ENCODE data around the gene GNB1.

Gene GNB1

GRCh38 chr1:1781526-1781903 is 109.4 kb downstream of the GNB1 start:
- no peak for DNase-seq (ENCODE audit: low read depth)

DNA sequence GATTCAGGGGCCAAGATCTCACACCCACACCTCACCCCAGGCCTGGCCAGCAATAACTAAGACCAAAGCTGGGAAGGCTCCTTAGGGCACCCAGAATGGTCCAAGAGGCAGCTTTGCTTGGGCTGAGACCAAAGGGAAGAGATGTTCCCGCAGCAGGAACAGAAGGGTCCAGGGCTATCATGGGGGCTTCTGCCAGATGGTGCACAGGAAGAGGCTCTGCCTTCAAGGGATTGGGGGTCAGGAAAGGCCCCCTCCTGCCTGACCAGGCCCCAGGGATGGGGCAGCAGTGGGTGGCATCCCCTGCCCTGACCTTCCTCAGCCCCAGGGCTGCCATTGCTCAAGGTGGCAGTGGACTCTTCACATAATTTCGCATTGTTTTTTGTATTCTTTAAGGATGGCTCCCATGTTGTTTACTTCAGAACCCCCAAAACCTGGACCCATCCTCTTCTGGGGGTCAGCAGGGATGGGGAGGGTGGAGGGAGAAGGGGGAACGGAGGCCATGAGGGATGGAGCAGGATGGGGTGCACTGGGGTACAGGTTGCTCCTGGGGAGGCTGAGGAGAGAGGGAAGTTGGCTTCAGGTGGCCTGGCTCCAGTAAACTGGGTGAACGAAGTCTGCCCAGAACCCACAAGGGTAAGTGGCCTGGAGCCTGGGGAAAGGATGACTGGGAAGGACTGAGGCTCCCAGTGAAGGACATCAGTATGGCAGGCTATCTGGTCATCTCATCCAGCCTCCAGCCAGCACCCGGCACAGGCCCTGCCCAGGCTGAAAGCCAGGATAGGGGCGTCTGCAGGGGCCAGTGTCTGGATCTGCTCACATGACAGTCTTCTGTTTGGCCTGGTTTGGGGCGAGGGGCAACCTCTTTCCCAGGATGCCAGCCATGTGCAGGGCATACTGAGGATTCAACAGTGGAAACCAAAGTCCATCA is 110.0 kb downstream of the GNB1 start:
- DNase-seq (ENCODE audit: low read depth), result no peak

DNA sequence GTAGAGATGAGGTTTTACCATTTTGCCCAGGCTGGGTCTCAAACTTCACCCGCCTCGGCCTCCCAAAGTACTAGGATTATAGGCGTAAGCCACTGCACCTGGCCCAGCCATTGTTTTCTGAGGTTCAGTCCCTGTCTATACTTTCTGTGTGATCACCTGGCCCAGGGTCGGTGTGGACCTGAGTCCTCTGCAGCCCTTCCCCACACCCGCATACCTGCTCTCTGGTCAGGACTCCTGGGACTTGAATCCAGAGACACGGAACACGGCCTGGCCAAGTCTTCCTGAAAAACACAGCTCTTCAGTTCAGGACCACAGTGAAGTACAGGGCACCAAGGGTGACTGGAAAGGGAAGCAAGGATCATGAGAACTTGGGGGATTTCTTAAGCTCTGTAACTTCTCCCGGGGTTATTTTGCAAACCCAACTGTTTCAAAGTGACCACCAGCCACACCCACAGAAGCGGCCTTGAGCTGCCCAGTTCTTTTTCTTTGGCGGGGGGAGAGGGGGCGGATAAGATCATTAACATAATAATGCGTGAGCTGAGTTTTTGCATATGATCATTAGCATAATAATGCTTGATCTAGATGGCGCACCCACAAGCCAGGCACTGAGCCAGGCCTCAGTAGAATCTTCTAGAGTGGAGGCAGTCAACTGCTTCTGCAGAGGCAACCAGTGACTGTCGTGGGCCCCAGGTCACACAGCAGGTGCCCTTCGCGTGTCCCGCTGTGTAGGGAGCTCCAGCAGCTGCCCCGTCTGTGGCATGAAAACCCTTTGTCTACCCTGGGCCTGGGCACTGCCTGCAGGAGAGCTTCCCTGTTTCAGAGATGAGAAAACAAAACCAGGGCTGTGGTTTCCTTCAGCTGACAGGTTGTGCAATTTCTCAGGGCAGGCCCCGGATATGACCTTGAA is 110.9 kb downstream of the GNB1 start:
- peak; percentile 34 for DNase-seq (ENCODE audit: low read depth)

DNA sequence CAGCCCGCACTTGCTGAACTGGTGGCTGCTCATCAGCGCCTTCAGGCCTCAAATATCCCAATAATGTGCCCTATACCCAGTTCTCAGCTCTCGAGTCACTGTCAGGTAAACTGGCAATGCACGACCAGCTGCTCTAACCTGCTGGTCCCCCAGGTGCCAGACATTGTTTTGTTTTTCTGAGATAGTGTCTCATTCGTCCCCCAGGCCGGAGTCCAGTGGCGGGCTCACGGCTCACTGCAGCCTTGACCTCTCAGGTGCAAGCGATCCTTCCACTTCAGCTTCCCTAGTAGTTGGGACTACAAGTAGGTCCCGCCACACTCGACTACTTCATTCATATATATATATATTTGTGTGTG is 111.6 kb downstream of the GNB1 start:
- no peak for DNase-seq (ENCODE audit: low read depth)

DNA sequence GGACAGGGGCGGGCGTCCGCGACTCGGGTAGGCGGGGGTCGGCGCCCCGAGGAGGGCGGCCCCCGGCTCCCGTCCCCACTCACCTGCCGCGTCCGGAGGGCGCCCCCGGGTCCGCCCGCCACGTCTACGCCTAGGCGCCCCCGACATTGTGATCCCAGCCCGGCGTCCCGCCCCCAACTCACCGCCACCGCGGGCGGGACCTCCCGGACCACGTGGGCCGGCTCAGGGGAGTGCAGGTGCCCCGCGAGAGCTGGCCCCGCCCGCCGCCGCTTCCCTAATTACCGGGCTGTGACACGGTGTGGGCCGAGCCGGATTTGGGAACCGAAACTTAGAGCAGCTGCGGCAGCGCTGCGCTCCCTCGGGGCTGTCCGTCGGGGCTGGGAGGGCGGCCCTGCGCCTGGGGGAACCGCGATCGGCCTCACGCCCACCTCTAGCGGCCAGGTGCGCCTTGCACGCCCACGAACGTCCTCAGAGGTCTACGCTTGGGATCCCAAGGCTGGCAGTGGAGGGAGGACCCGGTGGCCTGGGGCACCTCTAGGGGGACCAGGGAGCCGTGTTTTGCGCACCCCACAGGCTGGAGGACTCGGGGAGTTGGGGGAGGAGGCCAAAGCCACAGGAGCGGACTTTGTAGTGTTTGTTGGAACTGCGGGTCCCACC is 112.1 kb downstream of the GNB1 start:
- DNase-seq (ENCODE audit: low read depth), result peak; percentile 48

DNA sequence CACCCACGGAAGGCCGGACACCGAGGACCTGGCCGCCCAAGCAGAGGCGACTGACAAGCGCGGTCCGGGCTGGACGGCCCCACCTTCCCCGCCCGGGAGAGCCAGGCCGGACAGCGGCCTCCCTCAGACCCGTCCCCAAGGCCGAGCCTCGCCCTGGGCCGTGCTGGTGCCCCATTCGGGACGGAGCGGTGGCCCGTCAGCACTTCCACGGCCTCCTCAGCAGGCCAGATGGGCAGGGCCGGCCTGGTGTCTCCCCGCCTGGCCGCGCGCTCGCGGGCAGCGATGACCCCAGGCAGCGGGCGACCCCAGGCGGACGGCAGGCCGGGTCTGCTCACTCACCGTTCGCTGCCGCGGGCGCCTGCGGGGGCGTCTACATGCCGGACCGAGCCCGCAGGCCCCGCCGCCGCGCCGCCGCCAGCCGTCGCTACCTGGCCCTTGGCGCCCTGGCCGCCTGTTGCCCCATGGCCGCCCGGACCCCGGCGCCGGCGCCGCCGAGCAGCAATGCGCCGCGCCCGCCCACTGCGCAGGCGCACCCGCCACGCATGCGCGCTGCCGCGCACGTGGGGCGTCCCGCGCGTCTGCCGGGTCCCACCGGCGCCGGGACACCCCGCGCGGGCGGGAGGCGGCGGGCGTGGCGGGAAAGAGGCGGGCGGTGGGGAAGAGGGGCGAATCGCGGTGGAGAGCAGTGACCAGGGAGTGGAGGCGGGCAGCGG is 112.8 kb downstream of the GNB1 start, which contains the start of gene NADK:
Gene NADK, minus strand, starts transcription at position 521 of the 713 bp plus-strand sequence. CDS start 13,064 bp downstream, outside the sequence.
- DNase-seq (ENCODE audit: low read depth), result peak; percentile 65

DNA sequence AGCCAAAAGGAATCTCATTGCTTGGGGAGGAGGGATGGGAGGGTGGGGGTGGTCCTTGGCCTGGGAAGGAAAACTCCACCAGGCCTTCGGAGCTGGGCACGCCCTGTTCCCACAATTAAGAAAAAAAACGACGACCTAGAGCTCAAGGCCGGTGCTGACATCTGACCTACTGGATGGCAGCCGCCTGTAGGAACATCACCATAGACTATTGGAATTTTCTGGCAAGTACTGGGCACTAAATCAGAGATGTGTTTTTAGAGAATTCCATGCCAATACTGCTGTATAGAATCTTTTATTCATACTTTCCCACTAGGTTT is 113.3 kb downstream of the GNB1 start:
- peak; percentile 39 for DNase-seq (ENCODE audit: low read depth)

DNA sequence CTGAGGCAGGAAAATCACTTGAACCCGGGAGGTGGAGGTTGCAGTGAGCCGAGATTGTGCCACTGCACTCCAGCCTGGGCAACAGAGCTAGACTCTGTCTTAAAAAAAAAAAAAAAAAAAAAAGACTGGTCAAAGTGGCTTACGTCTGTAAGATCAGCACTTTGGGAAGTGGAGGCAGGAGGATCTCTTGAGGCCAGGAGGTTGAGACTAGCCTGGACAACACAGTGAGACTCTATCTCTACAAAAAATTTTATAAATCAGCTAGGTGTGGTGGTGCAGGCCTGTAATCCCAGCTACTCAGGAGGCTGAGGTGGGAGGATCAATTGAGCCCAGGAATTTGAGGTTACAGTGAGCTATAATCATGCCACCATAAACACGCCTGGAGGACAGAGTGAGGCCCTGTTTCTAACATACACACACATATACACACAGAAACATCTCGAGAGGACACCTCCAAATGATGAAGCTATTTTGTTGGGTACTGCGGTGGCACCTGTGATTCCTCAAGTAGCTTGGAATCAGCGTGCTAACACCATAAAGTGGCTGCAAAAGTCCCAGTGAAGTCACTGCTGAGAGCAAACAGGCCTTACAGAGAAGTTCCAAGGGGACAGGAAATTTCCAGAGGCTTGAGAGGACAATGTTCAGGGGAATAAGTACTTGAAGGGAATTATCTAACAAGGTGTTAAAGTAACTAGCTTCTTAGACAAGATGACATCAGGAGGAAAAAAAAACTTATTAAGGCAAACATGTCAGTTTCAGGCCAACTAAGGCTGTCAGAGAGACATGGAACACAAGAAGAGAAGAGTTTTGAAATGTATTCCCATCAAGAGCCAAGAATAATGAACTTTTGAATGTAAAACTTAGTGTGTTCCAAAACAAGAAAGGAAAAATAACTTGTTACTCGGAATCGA is 114.0 kb downstream of the GNB1 start:
- DNase-seq (ENCODE audit: low read depth), result no peak

- DNase-seq (ENCODE audit: low read depth), result peak; percentile 46
These were observed 115.3 kb downstream of the GNB1 start for GRCh38 chr1:1775327-1776226.

- DNase-seq (ENCODE audit: low read depth), result no peak
These were observed 117.0 kb downstream of the GNB1 start for GRCh38 chr1:1773874-1774273.

DNA sequence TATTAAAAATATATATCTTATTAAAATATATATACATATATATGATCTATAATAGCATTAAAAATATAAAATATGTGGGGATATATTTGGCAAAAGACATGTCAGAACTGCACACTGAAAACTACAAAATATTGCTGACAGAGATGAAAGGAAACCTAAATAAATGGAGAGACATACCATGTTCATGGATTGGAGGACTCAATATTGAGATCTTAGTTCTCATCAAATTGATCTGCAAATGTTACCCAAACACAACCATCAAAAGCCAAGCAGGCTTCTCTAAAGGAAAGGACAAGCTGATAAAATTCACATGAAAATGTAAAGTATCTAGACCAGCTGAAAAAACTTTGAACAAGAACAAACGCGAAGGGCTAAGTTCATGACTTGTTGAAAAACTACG is 119.8 kb downstream of the GNB1 start:
- no peak for DNase-seq (ENCODE audit: low read depth)

GRCh38 chr1:1770102-1770501 is 120.8 kb downstream of the GNB1 start:
- no peak for DNase-seq (ENCODE audit: low read depth)

GRCh38 chr1:1768249-1768992 is 122.5 kb downstream of the GNB1 start:
- DNase-seq (ENCODE audit: low read depth), result no peak

DNA sequence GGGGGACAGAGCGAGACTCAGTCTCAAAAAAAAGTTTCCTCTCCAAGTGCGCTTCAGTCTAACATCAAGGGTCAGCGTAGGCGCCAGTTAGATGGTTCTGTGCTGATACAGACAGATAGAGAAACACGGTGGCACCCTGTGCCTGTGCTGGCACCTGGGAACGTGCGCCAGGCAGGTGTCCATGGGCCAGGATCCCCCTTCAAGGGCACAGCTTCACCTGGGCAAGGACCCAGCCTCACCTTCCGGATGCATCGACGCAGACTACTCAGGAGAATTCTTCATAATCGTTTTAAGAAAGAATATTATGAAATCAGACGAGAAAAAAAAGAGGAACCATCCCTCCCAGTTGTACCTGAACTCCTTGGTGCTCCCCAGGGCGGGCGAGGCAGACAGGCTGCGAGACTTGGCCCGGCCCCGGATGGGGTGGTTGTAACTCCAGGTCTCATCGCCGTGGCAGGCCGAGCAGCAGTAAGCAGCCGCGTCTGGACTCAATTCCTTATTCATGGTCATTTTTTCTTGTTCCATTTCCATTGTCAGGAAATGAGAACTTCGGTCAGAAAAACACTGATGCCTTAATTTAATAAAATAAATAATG is 125.9 kb downstream of the GNB1 start:
- no peak for DNase-seq (ENCODE audit: low read depth)

DNA sequence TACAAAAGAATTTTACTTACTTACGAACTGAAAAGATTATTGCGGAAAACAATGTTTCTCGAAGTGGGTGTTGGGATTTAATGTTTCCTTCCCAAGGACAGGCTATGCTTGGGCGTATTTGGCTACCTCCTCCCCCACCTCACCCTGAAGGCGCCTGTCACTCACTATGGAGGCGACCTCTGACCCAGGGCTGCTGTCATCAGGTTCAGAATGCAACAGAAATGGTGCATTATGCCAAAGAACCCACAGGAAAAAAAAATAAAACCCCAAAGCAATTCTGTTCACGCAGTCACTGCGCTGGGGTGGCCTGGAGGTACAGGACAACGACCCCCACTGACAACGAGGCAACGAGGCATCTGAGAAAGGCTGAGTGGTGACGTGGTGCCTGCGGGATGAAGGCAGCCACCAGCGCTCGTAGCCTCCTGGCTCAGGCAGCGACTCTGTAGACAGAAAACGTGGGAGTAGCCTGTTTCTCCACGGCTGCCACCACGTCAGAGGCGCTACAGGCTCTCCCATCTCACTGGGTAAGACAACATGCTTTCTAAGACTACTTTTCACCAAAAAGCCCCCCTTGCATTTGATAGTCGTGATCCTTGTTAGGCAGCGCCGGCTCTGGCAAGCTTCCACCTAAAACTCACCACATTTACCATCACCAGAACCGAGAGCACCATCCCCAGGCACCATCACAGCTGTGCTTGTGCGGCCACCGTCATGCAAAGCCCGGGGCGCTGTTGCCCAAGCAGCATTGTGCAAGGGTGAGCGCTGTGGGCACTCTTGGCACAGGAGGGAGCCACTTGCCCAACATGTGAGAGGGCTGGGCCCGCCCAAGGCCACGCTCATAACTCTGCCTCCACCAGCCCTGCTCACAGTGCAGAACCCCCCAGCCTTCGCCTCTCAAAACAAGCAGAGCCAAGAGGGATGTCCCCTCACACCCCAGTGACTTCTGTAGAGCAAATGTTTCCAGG is 126.9 kb downstream of the GNB1 start:
- no peak for DNase-seq (ENCODE audit: low read depth)

DNA sequence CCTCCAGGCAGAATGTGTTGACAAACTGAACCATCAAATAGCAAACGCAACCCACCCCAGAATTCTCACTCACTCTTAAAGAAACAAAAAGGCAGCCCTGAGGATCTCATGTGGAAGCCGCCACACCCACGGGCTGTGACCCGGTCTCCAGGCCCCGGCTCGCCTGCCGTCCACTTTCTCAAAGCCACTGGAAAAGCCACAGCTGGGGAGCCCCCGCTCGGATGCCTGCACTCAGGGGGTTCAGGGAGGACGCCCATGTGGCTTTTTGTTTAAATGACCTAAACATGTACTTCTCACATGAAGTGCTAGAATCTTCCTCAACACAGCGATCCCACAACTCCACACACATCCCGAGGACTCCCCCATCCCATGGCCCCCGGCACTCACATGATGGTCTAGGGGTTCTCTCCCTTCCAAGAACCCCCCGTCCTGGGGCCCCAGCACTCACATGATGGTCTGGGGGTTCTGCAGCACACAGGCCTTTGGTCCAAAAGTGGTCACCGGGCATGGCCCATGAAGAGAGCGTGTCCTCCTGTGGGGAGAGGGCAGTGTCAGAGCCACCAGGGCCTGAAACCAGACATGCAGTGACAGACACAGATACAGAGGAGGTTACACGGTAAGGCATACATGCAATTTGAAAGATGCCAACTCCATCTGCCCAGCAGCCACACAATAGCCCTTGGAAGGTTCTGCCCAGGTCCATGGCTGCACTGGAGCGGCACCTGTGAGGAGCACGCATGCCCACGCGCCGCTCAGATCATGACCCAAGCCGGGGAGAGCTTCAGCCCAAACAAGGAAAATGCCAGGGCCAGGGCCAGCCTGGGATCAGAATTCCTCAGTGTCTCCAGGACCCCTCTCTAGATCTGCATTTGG is 129.1 kb downstream of the GNB1 start:
- DNase-seq (ENCODE audit: low read depth), result no peak

Data from CMK (cell line).